8988T (cell line): ENCODE measurements around the gene EIF4E1B.

Experiments
- DNase-seq: peaks from one replicate; pipeline ENCODE4 v3.0.0; 2011

EIF4E1B gene

DNA sequence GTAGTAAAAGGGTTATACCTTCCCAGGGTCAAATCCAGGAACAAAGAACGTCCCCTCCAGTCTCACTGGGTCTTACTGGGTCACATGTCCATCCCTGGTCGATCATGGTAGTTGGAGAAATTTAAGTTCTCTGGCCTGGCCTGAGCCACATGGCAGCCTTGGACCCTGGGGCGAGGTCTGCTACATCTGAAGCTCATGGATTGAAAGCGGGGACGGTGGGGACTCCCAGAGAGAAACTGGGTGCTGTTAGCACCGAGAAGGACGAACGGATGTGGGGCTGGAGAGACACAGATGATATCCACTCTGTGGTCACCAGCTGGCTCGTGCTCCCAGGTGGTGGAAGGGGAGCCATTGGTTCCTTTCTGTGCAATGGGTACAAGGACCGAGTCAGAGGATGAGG lies 63.7 kb downstream of the EIF4E1B start:
- no peak for DNase-seq

DNA sequence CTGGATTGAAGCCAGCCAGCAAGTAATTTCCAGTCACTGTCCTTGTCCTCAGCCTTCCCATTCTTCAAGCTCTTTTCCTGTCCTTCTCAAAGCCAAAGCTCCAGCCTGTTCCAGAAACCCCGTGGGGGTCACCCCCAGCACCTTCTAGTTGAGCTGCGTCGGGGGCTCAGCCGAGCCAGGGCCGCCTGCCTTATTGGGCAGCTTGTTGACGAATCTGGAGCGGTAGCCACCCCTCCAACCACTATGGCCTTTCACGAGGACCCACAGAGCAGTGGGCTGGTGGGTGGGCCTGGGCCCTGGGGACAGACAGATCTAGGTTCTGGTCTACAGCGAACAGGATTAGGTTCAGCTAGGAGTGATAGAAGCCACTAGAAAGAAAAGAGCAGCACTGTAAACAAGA lies 64.2 kb downstream of the EIF4E1B start:
- DNase-seq = no peak

DNA sequence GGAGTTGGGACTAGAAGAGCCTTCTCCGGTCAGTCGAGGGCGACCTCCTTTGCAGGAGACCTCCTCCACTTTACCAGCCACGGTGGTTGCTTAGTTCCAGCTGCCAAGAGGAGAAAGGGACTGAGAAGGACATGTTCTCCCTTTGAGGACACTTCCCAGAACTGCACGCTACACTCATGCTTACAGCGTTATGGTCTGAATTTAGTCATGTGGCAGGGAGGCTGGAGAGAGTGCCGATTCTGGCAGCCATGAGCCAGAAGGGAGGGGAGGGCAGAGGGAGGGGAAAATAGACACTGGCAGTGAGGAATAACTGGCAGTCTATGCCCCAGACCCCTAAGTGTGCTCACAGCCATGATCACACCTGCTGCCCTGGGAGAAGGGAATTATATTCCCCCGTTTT lies 64.6 kb downstream of the EIF4E1B start:
- DNase-seq = no peak
